Epidermal melanocyte (primary cell): Measurements from ENCODE around the gene VRTN.

ENCODE experiments used
- DNase-seq: peaks from one replicate; pipeline ENCODE4 v3.0.0; 2011; ENCODE audit warnings: low spot score; ENCODE audit not compliant: insufficient read length

The VRTN gene

GRCh38 chr14:74392616-74393570 is 44.6 kb downstream of the VRTN start:
- no peak for DNase-seq

- DNase-seq, result no peak
Observed at GRCh38 chr14:74394549-74394948, 46.3 kb downstream of the VRTN start.

- DNase-seq, result no peak
Observed at GRCh38 chr14:74395094-74395493, 46.8 kb downstream of the VRTN start.

GRCh38 chr14:74400031-74400685 is 51.9 kb downstream of the VRTN start:
- no peak for DNase-seq

- DNase-seq, result no peak
Observed at GRCh38 chr14:74400919-74401503, 52.7 kb downstream of the VRTN start.

- DNase-seq, result no peak
Observed at GRCh38 chr14:74401504-74402241, 53.4 kb downstream of the VRTN start.

- no peak for DNase-seq
Observed at GRCh38 chr14:74402401-74403251, 54.4 kb downstream of the VRTN start.

- DNase-seq, result no peak
Observed at GRCh38 chr14:74403619-74404417, 55.5 kb downstream of the VRTN start.

GRCh38 chr14:74404435-74404834 is 56.2 kb downstream of the VRTN start:
- no peak for DNase-seq

GRCh38 chr14:74405663-74406062 is 57.4 kb downstream of the VRTN start:
- DNase-seq, result no peak

GRCh38 chr14:74407021-74407800 is 58.9 kb downstream of the VRTN start:
- no peak for DNase-seq

- no peak for DNase-seq
Observed at GRCh38 chr14:74407801-74408154, 59.5 kb downstream of the VRTN start.

GRCh38 chr14:74408870-74409269 is 60.6 kb downstream of the VRTN start:
- no peak for DNase-seq

GRCh38 chr14:74409441-74409840 is 61.2 kb downstream of the VRTN start:
- no peak for DNase-seq
